Skeletal muscle satellite cell (primary cell): ENCODE data around the gene UBL4A.

Source experiments
- H3K27me3 ChIP-seq: 2 replicates; pipeline ENCODE4 v1.7.0; 2013; ENCODE audit warnings: low read length; ENCODE audit not compliant: control insufficient read depth, insufficient read depth
- H3K36me3 ChIP-seq: 2 replicates; pipeline ENCODE4 v1.7.0; 2013; ENCODE audit warnings: mild to moderate bottlenecking, control low read depth, low read length; ENCODE audit not compliant: insufficient read depth
- H3K4me1 ChIP-seq: 2 replicates; pipeline ENCODE4 v1.7.0; 2013; ENCODE audit warnings: low read length; ENCODE audit not compliant: control insufficient read depth, insufficient read depth
- H3K4me2 ChIP-seq: 2 replicates; pipeline ENCODE4 v1.7.0; 2013; ENCODE audit warnings: mild to moderate bottlenecking, low read length
- H3K4me3 ChIP-seq: 2 replicates; pipeline ENCODE4 v1.7.0; 2013; ENCODE audit warnings: low read length
- H3K9ac ChIP-seq: 2 replicates; pipeline ENCODE4 v1.7.0; 2013; ENCODE audit warnings: mild to moderate bottlenecking, low read depth, low read length, moderate library complexity
- H3K9me3 ChIP-seq: replicated peaks from 2 replicates; pipeline ENCODE4 v1.7.0; 2013; ENCODE audit warnings: mild to moderate bottlenecking, control low read depth, low read length

UBL4A gene

GRCh38 chrX:154458116-154458953 lies 28.1 kb downstream of the UBL4A start, which contains the start of gene PLXNA3:
PLXNA3 (plus strand) TSS chrX:154458281; CDS start chrX:154460184, 1,903 bp downstream.
- Histone ChIP-seq H3K4me1 (peaks cover 11% of the 10 kb centered on the region), H3K4me3 (peak within 1 kb of the TSS; percentile 80), H3K9me3 (no peaks in the 10 kb centered on the region), H3K36me3 (peaks cover 24% of the 10 kb centered on the region), H3K4me2 (peak within 1 kb of the TSS; percentile 97), H3K27me3 (no peaks in the 10 kb centered on the region), H3K9ac (peak within 1 kb of the TSS; percentile 86)

GRCh38 chrX:154457491-154458115 lies 28.8 kb downstream of the UBL4A start:
- Histone ChIP-seq H3K9ac (peak overlapping the region; percentile 86), H3K9me3 (no peaks in the 10 kb centered on the region), H3K36me3 (peaks cover 21% of the 10 kb centered on the region), H3K27me3 (no peaks in the 10 kb centered on the region), H3K4me3 (peak overlapping the region; percentile 80), H3K4me1 (peaks cover 11% of the 10 kb centered on the region), H3K4me2 (peak overlapping the region; percentile 97)

GRCh38 chrX:154452823-154453222 lies 33.6 kb downstream of the UBL4A start:
- H3K36me3 ChIP-seq = peaks cover 23% of the 10 kb centered on the region
- no peaks in the 10 kb centered on the region for H3K27me3 ChIP-seq
- no peak overlapping the region for H3K9ac ChIP-seq
- no peak overlapping the region for H3K4me3 ChIP-seq
- no peak overlapping the region for H3K4me2 ChIP-seq
- no peaks in the 10 kb centered on the region for H3K9me3 ChIP-seq
- no peaks in the 10 kb centered on the region for H3K4me1 ChIP-seq

GRCh38 chrX:154450312-154450711 lies 36.1 kb downstream of the UBL4A start:
- H3K4me1 ChIP-seq = peaks cover 5% of the 10 kb centered on the region

GRCh38 chrX:154449618-154450017 lies 36.8 kb downstream of the UBL4A start:
- Histone ChIP-seq H3K4me3 (no peak overlapping the region), H3K27me3 (no peaks in the 10 kb centered on the region), H3K9ac (no peak overlapping the region), H3K4me2 (no peak overlapping the region), H3K4me1 (peaks cover 12% of the 10 kb centered on the region), H3K9me3 (no peaks in the 10 kb centered on the region), H3K36me3 (peaks cover 33% of the 10 kb centered on the region)

More at GRCh38 chrX:154450312-154450711, 36.1 kb downstream of the UBL4A start:
- Histone ChIP-seq H3K9ac (no peak overlapping the region), H3K36me3 (peaks cover 33% of the 10 kb centered on the region), H3K4me2 (no peak overlapping the region), H3K4me3 (no peak overlapping the region), H3K27me3 (no peaks in the 10 kb centered on the region), H3K9me3 (no peaks in the 10 kb centered on the region)

GRCh38 chrX:154448484-154448883 lies 37.9 kb downstream of the UBL4A start:
- H3K9ac ChIP-seq = no peak overlapping the region
- no peak overlapping the region for H3K4me2 ChIP-seq
- no peaks in the 10 kb centered on the region for H3K27me3 ChIP-seq
- no peaks in the 10 kb centered on the region for H3K9me3 ChIP-seq
- peaks cover 12% of the 10 kb centered on the region for H3K4me1 ChIP-seq
- H3K36me3 ChIP-seq = peaks cover 33% of the 10 kb centered on the region
- H3K4me3 ChIP-seq = no peak overlapping the region

GRCh38 chrX:154446430-154446829 lies 40.0 kb downstream of the UBL4A start:
- Histone ChIP-seq H3K9me3 (no peaks in the 10 kb centered on the region), H3K9ac (no peak overlapping the region), H3K4me1 (peaks cover 12% of the 10 kb centered on the region), H3K36me3 (peaks cover 35% of the 10 kb centered on the region), H3K27me3 (no peaks in the 10 kb centered on the region), H3K4me3 (no peak overlapping the region), H3K4me2 (no peak overlapping the region)

- H3K4me1 ChIP-seq = peaks cover 12% of the 10 kb centered on the region
- H3K9ac ChIP-seq = no peak overlapping the region
- peak overlapping the region; percentile 81 for H3K4me3 ChIP-seq
- no peaks in the 10 kb centered on the region for H3K9me3 ChIP-seq
- H3K4me2 ChIP-seq = peak overlapping the region; percentile 91
- no peaks in the 10 kb centered on the region for H3K27me3 ChIP-seq
- peaks cover 35% of the 10 kb centered on the region for H3K36me3 ChIP-seq
Observed at GRCh38 chrX:154445776-154446175, 40.6 kb downstream of the UBL4A start.

- H3K9ac ChIP-seq = peak overlapping the region; percentile 91
- H3K9me3 ChIP-seq = no peaks in the 10 kb centered on the region
- H3K36me3 ChIP-seq = peaks cover 36% of the 10 kb centered on the region
- peaks cover 12% of the 10 kb centered on the region for H3K4me1 ChIP-seq
- H3K4me2 ChIP-seq = peak overlapping the region; percentile 91
- no peaks in the 10 kb centered on the region for H3K27me3 ChIP-seq
- peak overlapping the region; percentile 81 for H3K4me3 ChIP-seq
Observed at GRCh38 chrX:154444755-154445246, 41.6 kb downstream of the UBL4A start.

- peaks cover 33% of the 10 kb centered on the region for H3K36me3 ChIP-seq
- H3K4me1 ChIP-seq = peaks cover 12% of the 10 kb centered on the region
- H3K9ac ChIP-seq = peak within 1 kb of the TSS; percentile 91
- peak within 1 kb of the TSS; percentile 81 for H3K4me3 ChIP-seq
- no peaks in the 10 kb centered on the region for H3K9me3 ChIP-seq
- no peaks in the 10 kb centered on the region for H3K27me3 ChIP-seq
- H3K4me2 ChIP-seq = peak within 1 kb of the TSS; percentile 91
Observed at GRCh38 chrX:154443992-154444754, 42.2 kb downstream of the UBL4A start, which contains the start of gene FAM50A. FAM50A (plus strand) TSS chrX:154444141; CDS start chrX:154444236, 95 bp downstream.

- Histone ChIP-seq H3K4me2 (peak overlapping the region; percentile 81), H3K27me3 (no peaks in the 10 kb centered on the region), H3K9me3 (no peaks in the 10 kb centered on the region), H3K4me1 (peaks cover 16% of the 10 kb centered on the region), H3K4me3 (peak overlapping the region; percentile 57), H3K9ac (peak overlapping the region; percentile 68), H3K36me3 (peaks cover 35% of the 10 kb centered on the region)
Observed at GRCh38 chrX:154443479-154443910, 42.9 kb downstream of the UBL4A start.
